GM23338 (cell line): ENCODE data around the gene GLRA1. TPM values are rescaled to one million over a fixed set of nuclear protein-coding genes. Genes with fewer than 3 reads are reported as not detected.

Experiments
- ATAC-seq: fragments of 200-7000 bp; cut with Tn5 transposase; 3 replicates; pipeline ENCODE4 v1.9.1; 2020
- DNase-seq: peaks from one replicate; pipeline ENCODE4 v3.0.0-alpha.2; 2015; ENCODE audit warnings: low spot score
- H2AFZ ChIP-seq: fragments of 200-600 bp; sonication (generic); 2 replicates; pipeline ENCODE4 v1.8.0; 2016; ENCODE audit warnings: antibody characterized with exemption, mild to moderate bottlenecking, moderate library complexity
- H3F3A ChIP-seq: fragments of 200-600 bp; sonication (generic); replicated peaks from 2 replicates; pipeline ENCODE4 v1.8.0; 2017; ENCODE audit warnings: antibody characterized with exemption, mixed run types, low read depth
- H3K27ac ChIP-seq: fragments of 200-600 bp; sonication (generic); 2 replicates; pipeline ENCODE4 v1.6.1; 2016; ENCODE audit warnings: low read depth
- H3K27me3 ChIP-seq: fragments of 200-600 bp; sonication (generic); 2 replicates; pipeline ENCODE4 v1.8.0; 2016; ENCODE audit warnings: mild to moderate bottlenecking, mixed run types, moderate library complexity; ENCODE audit not compliant: insufficient read depth
- H3K36me3 ChIP-seq: fragments of 200-600 bp; sonication (generic); 2 replicates; pipeline ENCODE4 v1.8.0; 2016; ENCODE audit warnings: mild to moderate bottlenecking; ENCODE audit not compliant: insufficient read depth
- H3K4me1 ChIP-seq: fragments of 200-600 bp; sonication (generic); 2 replicates; pipeline ENCODE4 v1.8.0; 2016; ENCODE audit warnings: mild to moderate bottlenecking, moderate library complexity; ENCODE audit not compliant: insufficient read depth
- H3K4me2 ChIP-seq: fragments of 200-600 bp; sonication (generic); 2 replicates; pipeline ENCODE4 v1.7.1; 2017; ENCODE audit warnings: mixed run types
- H3K4me3 ChIP-seq: fragments of 200-600 bp; sonication (generic); 2 replicates; pipeline ENCODE4 v1.6.1; 2016; ENCODE audit warnings: mixed run types
- H3K79me2 ChIP-seq: fragments of 200-600 bp; sonication (generic); replicated peaks from 2 replicates; pipeline ENCODE4 v1.8.0; 2017; ENCODE audit warnings: mild to moderate bottlenecking; ENCODE audit not compliant: insufficient read depth
- H3K9me2 ChIP-seq: fragments of 200-600 bp; sonication (generic); 2 replicates; pipeline ENCODE4 v1.8.0; 2017; ENCODE audit not compliant: insufficient read depth
- H4K20me1 ChIP-seq: fragments of 200-600 bp; sonication (generic); replicated peaks from 2 replicates; pipeline ENCODE4 v1.8.0; 2017; ENCODE audit warnings: mild to moderate bottlenecking; ENCODE audit not compliant: insufficient read depth
- H3K27ac Mint-ChIP-seq: 2 replicates; pipeline ENCODE4 v1.8.0; 2020; ENCODE audit warnings: inconsistent platforms, mild to moderate bottlenecking, moderate library complexity, mixed read lengths
- H3K27me3 Mint-ChIP-seq: 3 replicates; pipeline ENCODE4 v1.8.0; 2022; ENCODE audit warnings: low read depth, mild to moderate bottlenecking, moderate library complexity, mixed read lengths, inconsistent platforms; ENCODE audit not compliant: insufficient read depth, poor library complexity
- H3K36me3 Mint-ChIP-seq: 3 replicates; pipeline ENCODE4 v1.8.0; 2021; ENCODE audit warnings: low read depth, mild to moderate bottlenecking, inconsistent platforms, moderate library complexity, mixed read lengths
- H3K4me1 Mint-ChIP-seq: 3 replicates; pipeline ENCODE4 v1.8.0; 2020; ENCODE audit warnings: mild to moderate bottlenecking, inconsistent platforms, mixed read lengths
- H3K4me3 Mint-ChIP-seq: 3 replicates; pipeline ENCODE4 v1.8.0; 2021; ENCODE audit warnings: moderate library complexity, mild to moderate bottlenecking, inconsistent platforms, mixed read lengths
- H3K9me3 Mint-ChIP-seq: 3 replicates; pipeline ENCODE4 v1.8.0; 2020; ENCODE audit warnings: moderate library complexity, mild to moderate bottlenecking, inconsistent platforms, mixed read lengths
- CREB1 ChIP-seq: fragments of 250-450 bp; sonication (Bioruptor Pico); IDR thresholded peaks from 2 replicates; pipeline ENCODE4 v1.5.0; 2020; ENCODE audit warnings: low read depth, mild to moderate bottlenecking, moderate library complexity
- ETS1 ChIP-seq: IDR thresholded peaks from 2 replicates; pipeline ENCODE4 v1.6.1; 2016; ENCODE audit warnings: antibody characterized with exemption
- EZH2 ChIP-seq: fragments of 200-600 bp; sonication (generic); IDR thresholded peaks from one replicate; pipeline ENCODE4 v1.8.0; 2017; ENCODE audit warnings: antibody characterized with exemption, mild to moderate bottlenecking, low read depth; ENCODE audit not compliant: unreplicated experiment
- EZH2phosphoT487 ChIP-seq: fragments of 200-600 bp; sonication (generic); IDR thresholded peaks from one replicate; pipeline ENCODE4 v1.8.1; 2018; ENCODE audit warnings: antibody characterized with exemption; ENCODE audit not compliant: unreplicated experiment
- JUNB ChIP-seq: IDR thresholded peaks from one replicate; pipeline ENCODE4 v1.6.1; 2016; ENCODE audit warnings: antibody characterized with exemption; ENCODE audit not compliant: unreplicated experiment
- NANOG ChIP-seq: IDR thresholded peaks from 2 replicates; pipeline ENCODE4 v1.6.1; 2016; ENCODE audit warnings: antibody characterized with exemption, borderline replicate concordance
- POLR2AphosphoS5 ChIP-seq: IDR thresholded peaks from 2 replicates; pipeline ENCODE4 v1.6.1; 2016; ENCODE audit warnings: antibody characterized with exemption, low read depth
- STAT1 ChIP-seq: IDR thresholded peaks from one replicate; pipeline ENCODE4 v1.6.1; 2016; ENCODE audit warnings: antibody characterized with exemption; ENCODE audit not compliant: unreplicated experiment
- ZNF114 ChIP-seq: fragments of 250-450 bp; sonication (Bioruptor Pico); IDR thresholded peaks from 2 replicates; pipeline ENCODE4 v1.5.0; 2020; ENCODE audit warnings: mild to moderate bottlenecking, moderate library complexity
- ZNF331 ChIP-seq: fragments of 250-450 bp; sonication (Bioruptor Pico); IDR thresholded peaks from 2 replicates; pipeline ENCODE4 v1.5.0; 2020; ENCODE audit warnings: low read depth, mild to moderate bottlenecking, moderate library complexity
- polyA plus RNA-seq: library from polyadenylated mRNA; unstranded; fragments of >200 nt; fragmentation: Nextera tagmentation; extraction: Ambion mirVana; gene quantifications from 2 replicates; pipeline ENCODE4 v1.2.1, GENCODE V29; 2016
- total RNA-seq: library from RNA; depleted of rRNA; stranded (reverse); fragments of >200 nt; shearing (Covaris generic); gene quantifications from 2 replicates; pipeline ENCODE4 v1.2.3, GENCODE V29; 2014
- TF ChIP-seq, protein P1 (sequence below): fragments of 250-450 bp; sonication (Bioruptor Pico); IDR thresholded peaks from 2 replicates; pipeline ENCODE4 v1.5.0; 2020; ENCODE audit warnings: mild to moderate bottlenecking, moderate library complexity
- TF ChIP-seq, protein P2 (sequence below): IDR thresholded peaks from one replicate; pipeline ENCODE4 v1.6.1; 2018; ENCODE audit warnings: antibody characterized with exemption; ENCODE audit not compliant: unreplicated experiment
- TF ChIP-seq, protein P3 (sequence below), 2 experiments: fragments of 200-600 bp in 1 of 2; sonication (generic) in 1 of 2; conservative IDR thresholded peaks; 2 replicates each; pipeline versions ENCODE4 v1.5.1 to v1.6.1; 2016 to 2017; ENCODE audit warnings: antibody characterized with exemption in 2 of 2, low read depth in 2 of 2, mild to moderate bottlenecking in 2 of 2, moderate library complexity in 1 of 2

GLRA1 gene
- total and polyA plus RNA-seq, 2 experiments from 2014 or later, result not detected

GRCh38 chr5:151899399-151899798, 25.3 kb downstream of the GLRA1 start:
- TF ChIP-seq, protein P1, sequence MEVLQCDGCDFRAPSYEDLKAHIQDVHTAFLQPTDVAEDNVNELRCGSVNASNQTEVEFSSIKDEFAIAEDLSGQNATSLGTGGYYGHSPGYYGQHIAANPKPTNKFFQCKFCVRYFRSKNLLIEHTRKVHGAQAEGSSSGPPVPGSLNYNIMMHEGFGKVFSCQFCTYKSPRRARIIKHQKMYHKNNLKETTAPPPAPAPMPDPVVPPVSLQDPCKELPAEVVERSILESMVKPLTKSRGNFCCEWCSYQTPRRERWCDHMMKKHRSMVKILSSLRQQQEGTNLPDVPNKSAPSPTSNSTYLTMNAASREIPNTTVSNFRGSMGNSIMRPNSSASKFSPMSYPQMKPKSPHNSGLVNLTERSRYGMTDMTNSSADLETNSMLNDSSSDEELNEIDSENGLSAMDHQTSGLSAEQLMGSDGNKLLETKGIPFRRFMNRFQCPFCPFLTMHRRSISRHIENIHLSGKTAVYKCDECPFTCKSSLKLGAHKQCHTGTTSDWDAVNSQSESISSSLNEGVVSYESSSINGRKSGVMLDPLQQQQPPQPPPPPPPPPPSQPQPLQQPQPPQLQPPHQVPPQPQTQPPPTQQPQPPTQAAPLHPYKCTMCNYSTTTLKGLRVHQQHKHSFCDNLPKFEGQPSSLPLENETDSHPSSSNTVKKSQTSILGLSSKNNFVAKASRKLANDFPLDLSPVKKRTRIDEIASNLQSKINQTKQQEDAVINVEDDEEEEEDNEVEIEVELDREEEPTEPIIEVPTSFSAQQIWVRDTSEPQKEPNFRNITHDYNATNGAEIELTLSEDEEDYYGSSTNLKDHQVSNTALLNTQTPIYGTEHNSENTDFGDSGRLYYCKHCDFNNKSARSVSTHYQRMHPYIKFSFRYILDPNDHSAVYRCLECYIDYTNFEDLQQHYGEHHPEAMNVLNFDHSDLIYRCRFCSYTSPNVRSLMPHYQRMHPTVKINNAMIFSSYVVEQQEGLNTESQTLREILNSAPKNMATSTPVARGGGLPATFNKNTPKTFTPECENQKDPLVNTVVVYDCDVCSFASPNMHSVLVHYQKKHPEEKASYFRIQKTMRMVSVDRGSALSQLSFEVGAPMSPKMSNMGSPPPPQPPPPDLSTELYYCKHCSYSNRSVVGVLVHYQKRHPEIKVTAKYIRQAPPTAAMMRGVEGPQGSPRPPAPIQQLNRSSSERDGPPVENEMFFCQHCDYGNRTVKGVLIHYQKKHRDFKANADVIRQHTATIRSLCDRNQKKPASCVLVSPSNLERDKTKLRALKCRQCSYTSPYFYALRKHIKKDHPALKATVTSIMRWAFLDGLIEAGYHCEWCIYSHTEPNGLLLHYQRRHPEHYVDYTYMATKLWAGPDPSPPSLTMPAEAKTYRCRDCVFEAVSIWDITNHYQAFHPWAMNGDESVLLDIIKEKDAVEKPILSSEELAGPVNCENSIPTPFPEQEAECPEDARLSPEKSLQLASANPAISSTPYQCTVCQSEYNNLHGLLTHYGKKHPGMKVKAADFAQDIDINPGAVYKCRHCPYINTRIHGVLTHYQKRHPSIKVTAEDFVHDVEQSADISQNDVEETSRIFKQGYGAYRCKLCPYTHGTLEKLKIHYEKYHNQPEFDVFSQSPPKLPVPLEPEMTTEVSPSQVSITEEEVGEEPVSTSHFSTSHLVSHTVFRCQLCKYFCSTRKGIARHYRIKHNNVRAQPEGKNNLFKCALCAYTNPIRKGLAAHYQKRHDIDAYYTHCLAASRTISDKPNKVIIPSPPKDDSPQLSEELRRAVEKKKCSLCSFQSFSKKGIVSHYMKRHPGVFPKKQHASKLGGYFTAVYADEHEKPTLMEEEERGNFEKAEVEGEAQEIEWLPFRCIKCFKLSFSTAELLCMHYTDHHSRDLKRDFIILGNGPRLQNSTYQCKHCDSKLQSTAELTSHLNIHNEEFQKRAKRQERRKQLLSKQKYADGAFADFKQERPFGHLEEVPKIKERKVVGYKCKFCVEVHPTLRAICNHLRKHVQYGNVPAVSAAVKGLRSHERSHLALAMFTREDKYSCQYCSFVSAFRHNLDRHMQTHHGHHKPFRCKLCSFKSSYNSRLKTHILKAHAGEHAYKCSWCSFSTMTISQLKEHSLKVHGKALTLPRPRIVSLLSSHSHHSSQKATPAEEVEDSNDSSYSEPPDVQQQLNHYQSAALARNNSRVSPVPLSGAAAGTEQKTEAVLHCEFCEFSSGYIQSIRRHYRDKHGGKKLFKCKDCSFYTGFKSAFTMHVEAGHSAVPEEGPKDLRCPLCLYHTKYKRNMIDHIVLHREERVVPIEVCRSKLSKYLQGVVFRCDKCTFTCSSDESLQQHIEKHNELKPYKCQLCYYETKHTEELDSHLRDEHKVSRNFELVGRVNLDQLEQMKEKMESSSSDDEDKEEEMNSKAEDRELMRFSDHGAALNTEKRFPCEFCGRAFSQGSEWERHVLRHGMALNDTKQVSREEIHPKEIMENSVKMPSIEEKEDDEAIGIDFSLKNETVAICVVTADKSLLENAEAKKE (CRISPR knock-in tag), result no peak
- TF ChIP-seq EZH2 (no peak), NANOG (no peak), JUNB (no peak), STAT1 (no peak), ETS1 (no peak), ZNF114 (CRISPR knock-in tag) (no peak), CREB1 (no peak), POLR2AphosphoS5 (no peak), ZNF331 (CRISPR knock-in tag) (no peak), EZH2phosphoT487 (no peak)
- TF ChIP-seq, protein P2, sequence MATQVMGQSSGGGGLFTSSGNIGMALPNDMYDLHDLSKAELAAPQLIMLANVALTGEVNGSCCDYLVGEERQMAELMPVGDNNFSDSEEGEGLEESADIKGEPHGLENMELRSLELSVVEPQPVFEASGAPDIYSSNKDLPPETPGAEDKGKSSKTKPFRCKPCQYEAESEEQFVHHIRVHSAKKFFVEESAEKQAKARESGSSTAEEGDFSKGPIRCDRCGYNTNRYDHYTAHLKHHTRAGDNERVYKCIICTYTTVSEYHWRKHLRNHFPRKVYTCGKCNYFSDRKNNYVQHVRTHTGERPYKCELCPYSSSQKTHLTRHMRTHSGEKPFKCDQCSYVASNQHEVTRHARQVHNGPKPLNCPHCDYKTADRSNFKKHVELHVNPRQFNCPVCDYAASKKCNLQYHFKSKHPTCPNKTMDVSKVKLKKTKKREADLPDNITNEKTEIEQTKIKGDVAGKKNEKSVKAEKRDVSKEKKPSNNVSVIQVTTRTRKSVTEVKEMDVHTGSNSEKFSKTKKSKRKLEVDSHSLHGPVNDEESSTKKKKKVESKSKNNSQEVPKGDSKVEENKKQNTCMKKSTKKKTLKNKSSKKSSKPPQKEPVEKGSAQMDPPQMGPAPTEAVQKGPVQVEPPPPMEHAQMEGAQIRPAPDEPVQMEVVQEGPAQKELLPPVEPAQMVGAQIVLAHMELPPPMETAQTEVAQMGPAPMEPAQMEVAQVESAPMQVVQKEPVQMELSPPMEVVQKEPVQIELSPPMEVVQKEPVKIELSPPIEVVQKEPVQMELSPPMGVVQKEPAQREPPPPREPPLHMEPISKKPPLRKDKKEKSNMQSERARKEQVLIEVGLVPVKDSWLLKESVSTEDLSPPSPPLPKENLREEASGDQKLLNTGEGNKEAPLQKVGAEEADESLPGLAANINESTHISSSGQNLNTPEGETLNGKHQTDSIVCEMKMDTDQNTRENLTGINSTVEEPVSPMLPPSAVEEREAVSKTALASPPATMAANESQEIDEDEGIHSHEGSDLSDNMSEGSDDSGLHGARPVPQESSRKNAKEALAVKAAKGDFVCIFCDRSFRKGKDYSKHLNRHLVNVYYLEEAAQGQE, result no peak
- TF ChIP-seq, protein P3, sequence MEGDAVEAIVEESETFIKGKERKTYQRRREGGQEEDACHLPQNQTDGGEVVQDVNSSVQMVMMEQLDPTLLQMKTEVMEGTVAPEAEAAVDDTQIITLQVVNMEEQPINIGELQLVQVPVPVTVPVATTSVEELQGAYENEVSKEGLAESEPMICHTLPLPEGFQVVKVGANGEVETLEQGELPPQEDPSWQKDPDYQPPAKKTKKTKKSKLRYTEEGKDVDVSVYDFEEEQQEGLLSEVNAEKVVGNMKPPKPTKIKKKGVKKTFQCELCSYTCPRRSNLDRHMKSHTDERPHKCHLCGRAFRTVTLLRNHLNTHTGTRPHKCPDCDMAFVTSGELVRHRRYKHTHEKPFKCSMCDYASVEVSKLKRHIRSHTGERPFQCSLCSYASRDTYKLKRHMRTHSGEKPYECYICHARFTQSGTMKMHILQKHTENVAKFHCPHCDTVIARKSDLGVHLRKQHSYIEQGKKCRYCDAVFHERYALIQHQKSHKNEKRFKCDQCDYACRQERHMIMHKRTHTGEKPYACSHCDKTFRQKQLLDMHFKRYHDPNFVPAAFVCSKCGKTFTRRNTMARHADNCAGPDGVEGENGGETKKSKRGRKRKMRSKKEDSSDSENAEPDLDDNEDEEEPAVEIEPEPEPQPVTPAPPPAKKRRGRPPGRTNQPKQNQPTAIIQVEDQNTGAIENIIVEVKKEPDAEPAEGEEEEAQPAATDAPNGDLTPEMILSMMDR (conservative IDR thresholded peaks at IDR 0.05; ENCODE audit: low read depth in 2 of 2), result no peak
- Histone ChIP-seq H2AFZ (no peak overlapping the region), H3K4me3 (no peak overlapping the region), H3K4me2 (no peak overlapping the region), H3K27ac (no peak overlapping the region), H3K36me3 (no peaks in the 10 kb centered on the region), H4K20me1 (peaks cover 10% of the 10 kb centered on the region; the same call in 1 of the 2 replicates), H3K79me2 (no peaks in the 10 kb centered on the region), H3K9me2 (no peaks in the 10 kb centered on the region), H3K4me1 (peaks cover 16% of the 10 kb centered on the region), H3F3A (no peaks in the 10 kb centered on the region), H3K27me3 (peaks cover 84% of the 10 kb centered on the region)
- Mint-ChIP-seq H3K27ac (no peak overlapping the region), H3K4me1 (peaks cover 19% of the 10 kb centered on the region; the same call in 2 of the 3 replicates), H3K9me3 (no peaks in the 10 kb centered on the region), H3K4me3 (no peak overlapping the region), H3K27me3 (peaks cover 68% of the 10 kb centered on the region), H3K36me3 (no peaks in the 10 kb centered on the region)
- DNase-seq (no peak), ATAC-seq (no peak)
